Endothelial cell of hepatic sinusoid (primary cell): ENCODE data around the gene COL4A2.

Source experiments
- in situ Hi-C: cut with HindIII; loops from 2 replicates; pipeline ENCODE4 v1.10.0; 2017; ENCODE audit warnings: low sequenced_read_pairs

COL4A2 gene

GRCh38 chr13:110430391-110431336 lies 123.6 kb downstream of the COL4A2 start:
- in situ Hi-C loops, result no loop called here

DNA sequence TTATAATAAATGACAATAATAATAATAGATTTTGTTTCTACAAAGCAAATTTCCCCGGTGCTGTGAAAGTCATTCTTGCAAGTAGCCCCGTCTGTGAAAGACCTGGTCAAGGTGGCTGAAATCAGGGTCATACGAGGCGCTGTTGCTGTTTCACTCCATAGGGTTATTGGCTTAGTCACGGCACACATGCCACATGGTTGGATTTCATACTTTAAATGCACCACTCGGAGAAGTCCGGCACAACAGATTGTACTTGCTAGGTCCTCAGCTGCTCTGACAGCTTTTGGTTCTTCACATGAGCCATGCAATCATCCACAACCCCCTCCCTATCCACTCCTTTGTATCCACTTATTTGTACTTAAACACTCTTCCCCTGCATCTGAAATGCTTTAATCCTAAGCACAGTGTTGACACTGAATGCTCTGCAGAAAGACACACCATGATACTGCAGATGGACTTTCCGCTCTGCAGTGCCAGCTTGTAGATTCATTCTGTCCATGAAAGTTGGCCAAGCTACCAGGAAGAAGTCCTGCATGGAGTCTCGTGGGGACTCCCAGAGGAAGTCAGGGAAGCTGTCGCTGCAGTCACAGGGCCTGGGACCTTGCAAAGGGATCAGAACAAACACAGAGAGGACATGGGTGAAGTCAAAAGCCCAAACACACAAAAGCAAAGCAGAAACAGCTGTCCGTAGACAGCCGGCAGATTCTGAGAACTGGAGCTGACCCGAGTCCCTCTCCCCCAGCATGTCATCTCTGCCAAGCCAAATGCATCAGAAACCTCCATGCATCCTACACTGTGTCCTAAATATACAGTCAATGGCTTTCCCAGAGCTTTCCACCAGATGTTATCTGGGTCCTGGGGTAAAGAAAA lies 124.6 kb downstream of the COL4A2 start:
- in situ Hi-C loops, result no loop called here

DNA sequence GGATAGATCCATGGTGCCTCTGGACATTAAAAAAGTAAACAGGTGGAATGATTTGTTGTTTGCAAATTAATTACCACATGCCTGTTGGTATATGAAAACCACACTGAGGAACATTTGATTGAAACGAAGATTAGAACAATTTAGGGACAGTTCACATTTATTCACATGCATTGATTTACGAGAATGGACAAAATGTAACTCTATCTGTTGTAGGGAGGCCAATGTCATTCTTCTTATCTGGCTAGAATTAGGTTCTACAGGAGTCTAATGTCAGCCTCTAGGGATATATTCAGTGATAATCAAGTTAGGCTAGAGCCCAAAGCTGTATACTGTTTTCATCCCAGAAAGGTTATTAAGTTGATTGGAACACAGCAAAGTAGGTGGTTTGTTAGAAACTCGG lies 125.4 kb downstream of the COL4A2 start:
- in situ Hi-C loops, result no loop called here

DNA sequence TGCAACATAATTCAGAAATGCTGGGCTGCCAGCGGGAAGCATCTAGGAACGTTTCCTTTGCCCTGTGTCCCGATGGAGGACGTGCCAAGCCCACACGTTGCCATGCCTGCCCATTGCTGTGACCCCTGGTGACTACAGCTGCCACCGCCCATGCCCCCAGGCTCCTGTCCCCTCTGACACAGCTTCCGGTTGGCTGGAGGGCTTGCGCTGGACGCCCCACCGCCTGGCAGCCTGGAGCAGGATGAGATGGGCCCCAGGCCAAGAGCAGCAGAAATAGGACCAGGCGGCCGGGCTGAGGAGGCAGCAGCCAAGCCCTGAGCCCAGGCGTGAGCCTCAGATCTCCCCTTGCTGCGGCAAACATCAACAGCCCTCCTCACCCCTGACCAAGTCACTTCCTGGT lies 125.9 kb downstream of the COL4A2 start:
- in situ Hi-C loops, result no loop called here

- in situ Hi-C loops, result no loop called here
Observed at GRCh38 chr13:110434629-110435028, 127.5 kb downstream of the COL4A2 start.

GRCh38 chr13:110435331-110435730 lies 128.2 kb downstream of the COL4A2 start:
- in situ Hi-C loops, result no loop called here

GRCh38 chr13:110436276-110436675 lies 129.2 kb downstream of the COL4A2 start:
- in situ Hi-C loops, result no loop called here

DNA sequence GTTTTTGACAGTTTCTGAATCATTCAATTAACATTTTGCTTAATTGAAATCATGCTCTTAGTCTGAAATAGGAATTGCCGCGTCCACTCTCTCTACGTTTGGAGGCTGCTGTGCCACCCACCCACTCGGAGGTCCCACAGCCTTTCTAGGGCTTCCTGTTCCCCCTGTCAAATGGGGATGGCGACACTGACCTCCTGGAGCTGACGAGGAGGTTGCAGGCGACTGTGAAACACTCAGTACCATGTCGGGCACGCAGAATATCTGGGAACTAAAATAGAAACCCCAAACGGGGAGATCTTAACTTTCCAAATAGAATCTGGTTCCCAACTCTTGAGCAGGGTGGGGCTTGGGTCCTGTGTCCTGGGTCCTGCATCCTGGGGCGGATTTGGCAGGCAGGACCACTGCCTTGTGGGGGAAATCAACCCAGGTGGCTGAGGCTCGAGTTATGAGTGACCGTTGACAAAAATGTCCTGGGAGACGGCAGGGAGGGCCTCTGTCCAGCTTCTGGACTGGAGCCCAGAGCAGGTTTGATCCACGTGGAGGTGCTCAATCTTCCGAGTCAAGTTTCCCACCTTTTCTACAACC lies 129.8 kb downstream of the COL4A2 start:
- in situ Hi-C loops, result no loop called here

- in situ Hi-C loops, result no loop called here
Observed at GRCh38 chr13:110438211-110438610, 131.1 kb downstream of the COL4A2 start.

- in situ Hi-C loops, result no loop called here
Observed at GRCh38 chr13:110438776-110439175, 131.7 kb downstream of the COL4A2 start.

DNA sequence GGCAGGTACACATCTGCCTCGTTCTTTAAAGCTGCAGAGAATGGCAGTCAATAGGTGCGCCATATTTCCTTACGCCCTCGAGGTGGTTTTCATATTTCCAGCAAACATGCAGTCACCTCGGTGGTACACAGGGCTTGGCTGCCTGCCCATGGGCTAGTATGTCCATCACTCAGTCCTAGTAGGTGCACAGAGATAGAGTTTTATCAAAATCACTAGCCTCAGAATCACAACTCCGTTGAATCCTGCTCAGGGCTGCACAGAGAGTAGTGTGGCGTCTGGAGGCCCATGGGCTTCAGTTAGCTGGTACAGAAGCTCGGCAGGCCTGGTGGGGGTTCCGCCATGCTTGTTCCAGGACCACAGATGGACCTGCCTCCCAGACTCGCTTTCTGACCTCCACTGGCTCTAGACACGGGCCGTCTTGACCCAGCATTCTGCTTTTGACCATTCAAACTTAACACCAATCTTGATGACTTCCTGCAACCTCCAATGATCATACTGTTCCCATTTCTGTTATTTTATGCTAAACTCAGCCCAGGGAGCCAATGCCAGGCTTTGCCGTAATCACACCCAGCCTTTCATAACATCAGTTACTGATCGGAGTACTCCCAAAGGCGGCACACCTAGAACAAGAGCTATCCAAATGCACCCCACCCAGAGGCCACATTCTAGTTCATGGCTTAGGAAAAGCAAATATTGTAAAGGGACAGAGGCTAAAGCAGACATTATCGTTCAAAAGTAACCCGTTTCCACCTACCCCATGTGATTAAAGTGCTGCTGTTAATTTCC lies 134.1 kb downstream of the COL4A2 start:
- in situ Hi-C loops, result no loop called here

- in situ Hi-C loops, result no loop called here
Observed at GRCh38 chr13:110442930-110443621, 136.0 kb downstream of the COL4A2 start.

- in situ Hi-C loops, result no loop called here
Observed at GRCh38 chr13:110443622-110444225, 136.6 kb downstream of the COL4A2 start.

DNA sequence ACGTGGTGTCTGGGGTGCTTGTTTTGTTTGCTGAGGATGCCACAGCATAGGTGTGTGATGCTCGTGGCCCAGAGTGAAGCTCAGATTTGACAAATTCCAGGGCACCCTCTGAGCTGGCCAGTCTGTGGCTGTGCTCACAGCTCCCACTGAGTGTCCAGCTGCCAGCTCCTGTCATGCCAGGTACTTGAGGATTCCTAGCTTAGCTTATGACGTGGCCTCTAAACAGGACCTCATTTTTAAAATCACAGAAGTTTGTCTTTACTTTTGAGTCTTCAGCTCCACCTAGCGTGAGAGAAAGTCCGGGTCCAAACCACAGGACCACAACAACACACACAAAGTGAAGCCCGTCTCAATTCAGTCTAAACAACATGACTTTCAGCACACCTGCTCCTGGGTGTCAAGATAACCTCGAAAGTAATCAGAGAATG lies 137.2 kb downstream of the COL4A2 start:
- in situ Hi-C loops, result no loop called here

- in situ Hi-C loops, result no loop called here
Observed at GRCh38 chr13:110445183-110445582, 138.1 kb downstream of the COL4A2 start.

DNA sequence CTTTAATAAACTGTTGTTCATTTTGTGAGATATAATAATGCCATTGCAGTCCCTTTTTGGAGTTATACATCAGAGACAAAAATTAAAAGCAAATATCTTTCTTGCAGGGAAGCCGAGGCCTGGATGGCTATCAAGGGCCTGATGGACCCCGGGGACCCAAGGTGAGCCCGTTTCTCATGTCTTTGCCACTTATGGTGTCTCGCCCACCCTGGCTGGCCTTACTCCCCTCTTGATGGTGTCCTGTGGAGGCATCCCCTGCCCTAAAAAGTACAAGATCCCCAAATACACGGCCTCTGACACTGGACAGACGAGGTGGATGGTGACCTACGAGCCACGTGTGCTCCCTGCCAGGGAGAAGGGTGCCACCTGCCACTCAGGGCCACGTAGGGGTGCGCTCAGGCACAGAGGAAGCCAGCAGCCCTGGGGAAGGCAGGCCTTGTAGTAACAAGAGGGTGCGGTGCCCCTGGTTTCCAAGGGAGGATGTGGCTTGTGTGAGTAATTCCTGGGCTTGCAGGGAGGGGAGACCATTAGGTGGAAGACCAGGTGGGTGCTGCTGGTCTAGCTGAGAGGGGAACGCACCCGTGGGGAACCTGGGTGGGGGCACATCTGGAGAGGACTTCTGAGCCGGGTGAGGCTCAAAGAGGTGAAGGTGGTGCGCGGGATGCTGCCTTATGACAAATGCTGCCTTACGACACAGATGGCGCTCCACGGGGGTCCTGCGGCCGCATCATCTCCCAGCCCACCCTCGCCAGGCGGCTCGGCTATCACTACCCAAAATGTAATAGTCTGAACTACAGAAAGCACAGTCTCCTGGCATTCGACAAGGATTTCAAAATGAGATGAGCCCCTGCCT lies 138.9 kb downstream of the COL4A2 start:
- in situ Hi-C loops, result no loop called here

- in situ Hi-C loops, result no loop called here
Observed at GRCh38 chr13:110446575-110446890, 139.4 kb downstream of the COL4A2 start.

DNA sequence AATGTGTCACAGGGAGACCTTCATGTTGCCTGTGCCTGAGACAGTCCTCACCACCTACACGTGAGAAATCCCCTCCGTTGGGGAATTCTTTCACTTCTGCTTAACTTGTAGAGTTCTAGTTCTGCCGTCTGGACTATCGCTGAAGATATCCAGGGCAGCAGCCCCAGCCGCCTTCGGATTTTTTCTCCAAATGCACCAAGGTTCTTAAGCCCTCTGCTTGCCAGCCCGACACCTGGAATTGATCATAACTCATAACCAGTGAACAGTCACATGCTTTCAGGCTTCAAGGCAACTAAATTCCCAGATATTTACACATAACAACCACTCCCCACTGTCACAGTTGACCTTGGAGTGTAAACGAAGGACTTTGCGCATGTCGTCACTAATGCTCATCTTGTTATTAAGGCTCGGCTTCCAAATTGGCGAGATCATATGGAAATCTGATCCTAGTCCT lies 140.0 kb downstream of the COL4A2 start:
- in situ Hi-C loops, result no loop called here

DNA sequence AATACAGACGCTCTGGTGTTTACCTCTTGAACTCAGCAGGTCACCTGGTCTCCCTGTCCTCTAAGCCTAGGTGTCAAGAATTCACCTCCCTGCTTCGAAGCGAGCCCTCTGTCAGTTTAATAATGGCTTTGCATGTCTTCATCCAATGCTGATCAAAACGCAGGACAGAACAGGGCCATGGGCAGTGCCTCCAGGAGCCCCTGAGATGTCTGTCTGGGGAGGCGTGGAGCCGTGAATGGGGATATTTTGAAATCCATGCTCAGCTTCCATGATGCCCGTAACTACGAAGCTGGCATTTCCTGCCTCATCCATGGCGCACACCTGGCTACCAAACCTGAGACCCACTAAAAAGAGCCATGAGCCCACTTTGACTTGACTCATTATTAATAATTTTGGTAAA lies 140.7 kb downstream of the COL4A2 start:
- in situ Hi-C loops, result no loop called here
